Activated CD4-positive, alpha-beta T cell treated with anti-CD3 and anti-CD28 coated beads, Interleukin-2, amount 10 ng/mL, durations not matched to agents 7 days and 5 days (primary cell): ENCODE data around the gene ZNF226. TPM values are rescaled to one million over a fixed set of nuclear protein-coding genes. Genes with fewer than 3 reads are reported as not detected.
"Not testable (repeated sequence)": the region's sequence is repeated elsewhere in the genome, so short reads cannot be mapped to it uniquely, and the experiment has no call there.

ENCODE experiments used
- CTCF ChIA-PET: fragments of 350-600 bp; sonication (Branson Sonifier 250); formaldehyde crosslinking; loops from one replicate; lab custom pipeline; 2021; ENCODE audit warnings: antibody characterized with exemption; lab: Charles Lee
- POLR2A ChIA-PET: fragments of 350-600 bp; sonication (Branson Sonifier 250); formaldehyde crosslinking; loops from one replicate; lab custom pipeline; 2021; ENCODE audit warnings: antibody characterized with exemption; lab: Charles Lee
- DNase-seq: peaks from one replicate; pipeline ENCODE4 v3.0.0-alpha.2; 2020
- H3K27ac Mint-ChIP-seq: one replicate; pipeline ENCODE4 v1.8.0; 2021; ENCODE audit warnings: mild to moderate bottlenecking, moderate library complexity, mixed read lengths
- H3K27me3 Mint-ChIP-seq: one replicate; pipeline ENCODE4 v1.8.0; 2021; ENCODE audit warnings: mixed read lengths
- H3K36me3 Mint-ChIP-seq: one replicate; pipeline ENCODE4 v1.8.0; 2021; ENCODE audit warnings: low read depth, mixed read lengths
- H3K4me1 Mint-ChIP-seq: one replicate; pipeline ENCODE4 v1.8.0; 2021; ENCODE audit warnings: mixed read lengths
- H3K4me3 Mint-ChIP-seq: one replicate; pipeline ENCODE4 v1.8.0; 2021; ENCODE audit warnings: mild to moderate bottlenecking, moderate library complexity, mixed read lengths
- H3K9me3 Mint-ChIP-seq: one replicate; pipeline ENCODE4 v1.8.0; 2021; ENCODE audit warnings: mixed read lengths
- total RNA-seq, 2 experiments: library from RNA; stranded (reverse); gene quantifications; one replicate each; pipeline ENCODE4 v1.2.3, GENCODE V29; 2021

ZNF226 gene
- total RNA-seq, 2 experiments from 2014 or later = 18.4 to 20.4 TPM

DNA sequence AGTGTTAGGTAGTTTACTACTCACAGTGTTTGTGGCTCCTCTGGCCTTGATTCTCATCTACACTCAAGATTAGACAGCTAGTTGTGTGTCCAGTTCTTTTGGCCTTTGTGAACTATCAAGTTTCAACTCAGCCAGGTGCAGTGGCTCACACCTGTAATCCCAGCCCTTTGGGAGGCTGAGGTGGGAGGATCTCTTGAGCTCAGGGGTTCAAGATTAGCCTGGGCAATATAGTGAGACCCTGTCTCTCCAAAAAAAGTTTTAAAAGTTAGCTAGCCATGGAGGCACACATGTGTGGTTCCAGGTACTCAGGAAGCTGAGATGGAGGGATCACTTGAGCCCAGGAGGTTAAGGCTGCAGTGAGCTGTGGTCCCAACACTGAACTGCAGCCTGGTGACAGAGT lies 16.1 kb downstream of the ZNF226 start:
- Mint-ChIP-seq H3K9me3 (peaks cover 74% of the 10 kb centered on the region), H3K27me3 (no peaks in the 10 kb centered on the region), H3K4me1 (no peaks in the 10 kb centered on the region), H3K36me3 (peaks cover 26% of the 10 kb centered on the region), H3K4me3 (no peak overlapping the region), H3K27ac (no peak overlapping the region)
- DNase-seq = no peak
- ChIA-PET CTCF (interaction anchor here (0.5 to 1.3 kb wide), 2 partner anchors 15 to 1247 kb away, joined by 3 read pairs; no protein-coding TSS in a partner anchor), POLR2A (no interaction called here)

DNA sequence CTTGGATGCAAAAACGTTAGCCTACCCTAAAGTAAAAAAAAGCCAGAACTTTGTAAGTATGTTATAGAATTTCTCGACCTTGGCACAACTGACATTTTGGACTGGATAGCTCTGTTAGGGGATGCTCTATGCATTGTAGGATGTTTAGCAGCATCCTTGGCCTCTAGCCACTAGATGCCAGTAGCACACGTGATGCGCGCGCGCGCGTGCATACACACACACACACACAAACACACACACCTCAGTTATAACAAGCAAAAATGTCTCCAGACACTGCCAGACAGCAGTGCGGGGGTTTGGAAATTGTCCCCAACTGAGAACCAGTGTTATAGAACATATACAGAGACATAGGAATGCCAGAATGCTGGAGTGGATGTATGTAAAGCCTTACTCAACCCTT lies 17.2 kb downstream of the ZNF226 start:
- no peak for DNase-seq
- no peaks in the 10 kb centered on the region for H3K27me3 Mint-ChIP-seq
- ChIA-PET CTCF (no interaction called here), POLR2A (no interaction called here)
- no peaks in the 10 kb centered on the region for H3K4me1 Mint-ChIP-seq
- H3K4me3 Mint-ChIP-seq = no peak overlapping the region
- peaks cover 62% of the 10 kb centered on the region for H3K9me3 Mint-ChIP-seq
- H3K36me3 Mint-ChIP-seq = peaks cover 14% of the 10 kb centered on the region
- no peak overlapping the region for H3K27ac Mint-ChIP-seq

DNA sequence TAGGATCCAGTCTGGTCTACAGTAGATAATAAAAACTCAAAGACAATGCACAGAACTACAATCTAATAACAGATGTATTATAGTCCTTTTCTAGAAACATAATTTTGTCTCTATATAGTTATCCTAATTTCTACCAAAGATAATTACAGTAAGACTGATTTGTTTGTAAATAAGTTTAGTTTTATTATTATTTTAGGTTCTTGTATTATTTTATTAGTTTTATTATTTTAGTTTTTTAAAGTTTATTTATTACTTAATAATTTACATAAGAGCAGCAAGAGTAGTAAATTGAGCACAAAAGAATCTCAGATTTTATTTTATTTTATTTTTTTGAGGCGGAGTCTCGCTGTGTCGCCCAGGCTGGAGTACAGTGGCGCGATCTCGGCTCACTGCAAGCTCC lies 25.1 kb downstream of the ZNF226 start:
- H3K36me3 Mint-ChIP-seq = no peaks in the 10 kb centered on the region

DNA sequence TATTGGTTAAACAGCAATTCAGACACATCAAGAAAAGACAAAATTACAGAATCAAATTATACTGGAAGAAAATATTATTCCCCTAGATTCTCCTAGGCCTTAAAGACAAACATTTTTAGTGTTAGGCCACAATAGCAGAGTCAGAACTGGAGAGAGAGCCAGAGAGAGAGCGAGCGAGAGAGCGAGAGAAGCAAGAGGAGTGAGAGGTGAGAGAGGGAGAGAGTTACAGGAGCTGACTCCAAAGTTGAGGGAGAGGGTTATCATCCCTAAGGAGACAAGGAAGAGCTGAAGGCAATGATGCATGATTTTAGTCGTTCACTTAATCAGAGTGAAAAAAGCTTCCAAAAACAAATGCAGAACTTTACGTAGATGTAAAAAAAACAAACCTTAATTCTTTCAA lies 27.2 kb downstream of the ZNF226 start:
- H3K4me1 Mint-ChIP-seq = no peaks in the 10 kb centered on the region
- ChIA-PET POLR2A (no interaction called here), CTCF (no interaction called here)
- no peak overlapping the region for H3K4me3 Mint-ChIP-seq
- H3K27ac Mint-ChIP-seq = no peak overlapping the region
- no peak for DNase-seq
- H3K9me3 Mint-ChIP-seq = peaks cover 39% of the 10 kb centered on the region
- no peaks in the 10 kb centered on the region for H3K27me3 Mint-ChIP-seq
- no peaks in the 10 kb centered on the region for H3K36me3 Mint-ChIP-seq

More for the DNA sequence above, 25.1 kb downstream of the ZNF226 start:
- H3K4me1 Mint-ChIP-seq = no peaks in the 10 kb centered on the region
- no peak overlapping the region for H3K27ac Mint-ChIP-seq
- ChIA-PET CTCF (no interaction called here), POLR2A (no interaction called here)
- no peaks in the 10 kb centered on the region for H3K27me3 Mint-ChIP-seq
- H3K9me3 Mint-ChIP-seq = peaks cover 33% of the 10 kb centered on the region
- no peak for DNase-seq
- no peak overlapping the region for H3K4me3 Mint-ChIP-seq

DNA sequence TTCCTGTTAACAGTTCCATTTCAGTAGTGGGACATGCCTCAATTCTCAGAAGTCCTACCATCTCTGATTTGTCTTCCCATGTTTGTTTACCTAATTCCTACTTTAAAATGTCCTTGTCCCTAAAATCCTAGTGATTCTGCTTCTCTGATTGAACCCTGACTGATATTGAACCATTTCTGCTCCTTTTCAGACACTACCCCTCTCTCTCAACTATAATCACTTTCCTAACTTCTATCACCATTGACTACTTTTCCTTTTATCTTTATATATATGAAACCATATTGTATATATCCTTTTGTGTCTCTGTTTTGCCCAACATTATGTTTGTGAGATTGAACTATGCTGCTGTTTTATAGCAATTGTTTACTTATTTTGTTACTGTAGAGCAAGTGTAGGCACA lies 31.9 kb downstream of the ZNF226 start:
- no peak for DNase-seq
- Mint-ChIP-seq H3K27ac (no peak overlapping the region), H3K27me3 (no peaks in the 10 kb centered on the region), H3K4me1 (no peaks in the 10 kb centered on the region), H3K36me3 (no peaks in the 10 kb centered on the region), H3K4me3 (no peak overlapping the region), H3K9me3 (peaks cover 22% of the 10 kb centered on the region)
- POLR2A ChIA-PET = no interaction called here
- CTCF ChIA-PET = no interaction called here

DNA sequence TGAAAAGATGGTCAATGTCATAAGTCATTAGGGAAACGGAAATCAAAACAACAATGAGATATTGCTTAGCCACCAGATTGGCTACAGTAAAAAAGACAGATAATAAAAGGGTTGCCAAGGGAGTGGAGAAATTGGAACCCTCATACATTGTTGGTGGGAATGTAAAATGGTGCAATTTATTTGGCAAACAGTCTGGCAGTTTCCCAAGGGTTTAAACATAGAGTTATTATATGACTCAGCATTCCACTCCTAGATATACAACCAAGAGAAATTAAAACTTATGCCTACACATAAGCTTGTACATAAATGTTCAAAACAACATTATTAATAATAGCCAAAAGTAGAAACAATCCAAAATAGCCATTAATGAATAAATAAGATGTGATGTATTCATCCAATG lies 37.6 kb downstream of the ZNF226 start:
- ChIA-PET CTCF (no interaction called here), POLR2A (no interaction called here)
- no peak for DNase-seq
- Mint-ChIP-seq H3K9me3 (peaks cover 24% of the 10 kb centered on the region), H3K4me3 (no peak overlapping the region), H3K4me1 (peaks cover 6% of the 10 kb centered on the region), H3K27ac (no peak overlapping the region), H3K36me3 (peaks cover 9% of the 10 kb centered on the region), H3K27me3 (peaks cover 3% of the 10 kb centered on the region)

DNA sequence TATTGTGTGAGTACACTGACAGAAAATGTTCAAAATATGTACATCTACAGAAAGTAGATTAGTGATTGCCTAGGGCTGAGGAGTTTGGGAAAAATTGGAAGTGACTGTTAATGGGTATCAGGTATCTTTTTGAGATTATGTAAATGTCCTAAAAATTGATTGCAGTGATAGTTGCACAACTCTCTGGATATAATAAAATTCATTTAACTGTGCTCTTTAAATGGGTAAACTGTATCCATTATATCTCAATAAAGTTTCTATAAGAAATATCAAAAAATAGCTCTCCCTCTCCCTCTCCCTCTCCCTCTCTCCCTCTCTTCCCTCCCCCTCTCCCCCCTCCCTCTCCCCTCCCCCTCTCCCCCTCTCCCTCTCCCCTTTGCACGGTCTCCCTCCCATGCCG lies 38.1 kb downstream of the ZNF226 start:
- ChIA-PET POLR2A (no interaction called here), CTCF (no interaction called here)
- H3K27ac Mint-ChIP-seq = no peak overlapping the region
- H3K27me3 Mint-ChIP-seq = peaks cover 3% of the 10 kb centered on the region
- no peak overlapping the region for H3K4me3 Mint-ChIP-seq
- DNase-seq = no peak
- peaks cover 12% of the 10 kb centered on the region for H3K36me3 Mint-ChIP-seq
- H3K4me1 Mint-ChIP-seq = peaks cover 8% of the 10 kb centered on the region
- H3K9me3 Mint-ChIP-seq = peaks cover 22% of the 10 kb centered on the region

DNA sequence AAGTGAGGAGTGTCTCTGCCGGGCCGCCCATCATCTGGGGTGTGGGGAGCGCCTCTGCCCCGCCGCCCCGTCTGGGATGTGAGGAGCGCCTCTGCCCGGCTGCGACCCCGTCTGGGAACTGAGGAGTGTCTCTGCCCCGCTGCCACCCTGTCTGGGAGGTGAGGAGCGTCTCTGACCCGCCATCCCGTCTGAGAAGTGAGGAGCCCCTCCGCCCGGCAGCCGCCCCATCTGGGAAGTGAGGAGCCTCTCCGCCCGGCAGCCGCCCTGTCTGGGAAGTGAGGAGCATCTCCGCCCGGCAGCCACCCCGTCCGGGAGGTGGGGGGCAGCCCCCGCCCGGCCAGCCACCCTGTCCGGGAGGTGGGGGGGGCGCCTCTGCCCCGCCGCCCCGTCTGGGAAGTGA lies 39.0 kb downstream of the ZNF226 start:
- CTCF ChIA-PET = interaction anchor here (0.6 kb wide), 1 partner anchor 62 kb away, joined by 3 read pairs; no protein-coding TSS in a partner anchor

DNA sequence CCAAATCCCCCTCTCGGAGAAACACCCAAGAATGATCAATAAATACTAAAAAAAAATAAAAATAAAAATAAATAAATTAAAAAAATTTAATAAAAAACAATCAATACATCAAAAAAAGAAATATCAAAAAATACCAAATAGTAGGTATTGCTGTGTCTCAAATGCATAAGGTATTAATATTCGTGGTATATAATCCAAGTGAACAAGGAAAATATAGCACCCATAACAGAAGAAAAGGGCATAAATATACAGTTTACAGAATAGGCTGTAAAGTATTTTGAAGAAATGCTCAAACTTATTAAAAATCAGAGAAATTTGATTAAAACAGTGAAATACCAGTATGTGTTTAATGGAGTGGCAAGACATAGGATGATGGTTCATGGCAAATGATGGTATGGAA lies 39.9 kb downstream of the ZNF226 start:
- Mint-ChIP-seq H3K36me3 (peaks cover 12% of the 10 kb centered on the region), H3K9me3 (peaks cover 34% of the 10 kb centered on the region), H3K4me1 (peaks cover 10% of the 10 kb centered on the region), H3K27me3 (peaks cover 3% of the 10 kb centered on the region), H3K4me3 (no peak overlapping the region), H3K27ac (no peak overlapping the region)
- ChIA-PET POLR2A (no interaction called here), CTCF (no interaction called here)
- DNase-seq = no peak

More for the DNA sequence above, 39.0 kb downstream of the ZNF226 start:
- Mint-ChIP-seq H3K9me3 (peaks cover 28% of the 10 kb centered on the region), H3K36me3 (peaks cover 12% of the 10 kb centered on the region)
- H3K27ac Mint-ChIP-seq, DNase-seq, POLR2A ChIA-PET, H3K4me3 Mint-ChIP-seq, H3K4me1 Mint-ChIP-seq, H3K27me3 Mint-ChIP-seq: not testable (repeated sequence)

DNA sequence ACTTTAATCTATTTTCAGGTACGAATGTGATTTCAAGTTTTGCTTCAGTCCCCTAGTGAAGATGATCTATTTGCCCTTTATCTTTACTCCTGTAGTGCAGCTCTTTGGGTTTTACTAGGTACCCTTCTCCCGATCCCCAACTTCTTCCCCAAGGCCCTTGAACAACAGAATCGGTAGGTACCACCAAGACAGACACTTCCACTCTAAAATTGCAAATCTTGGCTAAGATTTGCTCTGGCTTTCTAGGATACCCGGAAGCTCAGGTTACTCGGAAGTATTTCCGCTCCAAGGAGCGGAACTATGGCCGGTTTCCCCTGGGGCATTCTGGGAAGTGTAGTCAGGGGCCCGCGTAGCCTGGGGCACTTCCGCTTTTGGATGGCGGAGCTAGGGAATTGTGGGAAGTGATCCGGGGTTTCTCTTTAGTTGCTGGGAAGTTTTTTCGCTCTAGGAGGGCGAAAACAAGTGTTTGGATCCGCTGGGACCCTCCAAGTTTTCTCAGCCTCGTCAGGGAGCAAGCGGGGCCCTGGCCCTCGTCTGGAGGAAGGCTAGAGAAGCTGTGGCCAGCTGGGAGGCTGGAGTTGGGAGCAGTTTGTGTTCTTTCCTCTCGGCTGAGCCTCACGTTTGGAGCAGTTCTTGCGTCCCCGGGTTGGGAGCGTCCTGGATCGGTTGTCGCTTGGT lies 42.4 kb downstream of the ZNF226 start:
- Mint-ChIP-seq H3K27me3 (peaks cover 3% of the 10 kb centered on the region), H3K36me3 (peaks cover 12% of the 10 kb centered on the region), H3K9me3 (peaks cover 37% of the 10 kb centered on the region), H3K4me3 (peak overlapping the region; percentile 83), H3K27ac (peak overlapping the region; percentile 86), H3K4me1 (peaks cover 10% of the 10 kb centered on the region)
- DNase-seq = peak; percentile 84
- CTCF ChIA-PET = interaction anchor here (0.6 to 1.0 kb wide), 3 partner anchors 9 to 173 kb away, joined by 3 to 4 read pairs (median 3); partner anchors contain the start of gene ZNF235
- POLR2A ChIA-PET = no interaction called here

DNA sequence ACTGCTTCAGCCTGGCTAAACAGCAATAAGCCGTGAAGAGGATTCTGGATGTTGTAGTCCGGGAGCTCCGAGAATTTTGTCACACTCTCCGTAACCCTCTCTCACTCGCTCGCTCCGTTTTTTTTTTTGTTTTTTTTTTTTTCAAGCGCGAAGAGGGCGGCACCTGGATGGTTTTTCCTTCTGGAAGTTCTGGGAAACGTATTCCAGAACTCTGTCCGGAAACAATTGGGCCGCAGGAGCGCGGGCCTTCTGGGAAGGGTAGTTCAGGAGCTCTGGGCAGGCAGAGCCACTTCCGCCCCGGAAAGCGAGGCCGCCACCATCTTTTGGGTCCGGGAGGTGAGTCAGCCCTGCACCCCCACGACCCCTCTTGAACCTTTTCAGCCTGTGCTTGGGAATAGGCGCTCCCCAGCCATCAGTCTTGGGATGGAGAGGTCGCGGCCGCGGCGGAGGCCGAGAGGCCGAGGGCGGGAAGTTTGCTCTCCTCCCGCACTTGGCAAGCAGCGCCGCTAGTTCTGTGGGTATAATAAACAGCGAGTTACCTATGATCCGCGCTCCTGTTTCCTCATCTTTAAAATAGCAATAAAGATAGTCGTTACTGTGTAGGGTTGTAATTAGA lies 47.5 kb downstream of the ZNF226 start, which contains the start of gene ZNF227:
ZNF227 (plus strand) TSS at position 283 of the 616 bp plus-strand sequence. CDS start 5,261 bp downstream, outside the sequence.
- peak within 1 kb of the TSS; percentile 92 for H3K4me3 Mint-ChIP-seq
- peaks cover 39% of the 10 kb centered on the region for H3K36me3 Mint-ChIP-seq
- DNase-seq = peak; percentile 83
- peaks cover 29% of the 10 kb centered on the region for H3K4me1 Mint-ChIP-seq
- H3K27ac Mint-ChIP-seq = peak within 1 kb of the TSS; percentile 92
- peaks cover 24% of the 10 kb centered on the region for H3K9me3 Mint-ChIP-seq
- POLR2A ChIA-PET = no interaction called here
- H3K27me3 Mint-ChIP-seq = no peaks in the 10 kb centered on the region
- CTCF ChIA-PET = interaction anchor here (0.6 to 1.5 kb wide), 10 partner anchors 31 to 516 kb away, joined by 3 to 4 read pairs (median 3); no protein-coding TSS in a partner anchor

DNA sequence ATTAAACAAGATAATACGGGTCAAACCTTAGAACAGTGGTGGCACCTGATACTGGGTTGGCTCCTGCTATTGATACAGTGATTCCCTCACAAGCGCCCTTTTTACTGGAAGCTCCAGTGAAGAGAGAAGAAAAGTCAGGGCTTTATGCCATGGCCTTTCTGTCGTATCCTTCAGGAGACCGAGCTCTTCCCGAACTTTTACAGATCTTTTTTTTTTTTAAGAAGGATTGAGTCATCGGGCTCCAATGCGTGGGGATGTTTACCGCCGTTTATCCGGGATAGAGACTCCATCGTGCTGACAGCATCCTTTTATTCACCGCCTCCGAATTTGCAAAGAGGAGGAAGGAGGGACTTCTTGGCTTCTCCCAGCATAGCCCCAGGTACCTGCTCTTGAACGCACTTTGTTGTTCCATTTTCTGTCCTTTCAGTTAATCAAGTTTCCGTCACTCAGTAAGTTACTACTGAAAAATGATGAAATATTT lies 48.0 kb downstream of the ZNF226 start:
- Mint-ChIP-seq H3K36me3 (peaks cover 41% of the 10 kb centered on the region), H3K4me1 (peaks cover 25% of the 10 kb centered on the region), H3K27me3 (no peaks in the 10 kb centered on the region), H3K9me3 (peaks cover 24% of the 10 kb centered on the region), H3K4me3 (peak overlapping the region; percentile 92), H3K27ac (peak overlapping the region; percentile 92)
- DNase-seq = no peak
- POLR2A ChIA-PET = no interaction called here
- CTCF ChIA-PET = interaction anchor here (0.6 to 1.4 kb wide), 4 partner anchors 30 to 304 kb away, joined by 3 read pairs; no protein-coding TSS in a partner anchor

DNA sequence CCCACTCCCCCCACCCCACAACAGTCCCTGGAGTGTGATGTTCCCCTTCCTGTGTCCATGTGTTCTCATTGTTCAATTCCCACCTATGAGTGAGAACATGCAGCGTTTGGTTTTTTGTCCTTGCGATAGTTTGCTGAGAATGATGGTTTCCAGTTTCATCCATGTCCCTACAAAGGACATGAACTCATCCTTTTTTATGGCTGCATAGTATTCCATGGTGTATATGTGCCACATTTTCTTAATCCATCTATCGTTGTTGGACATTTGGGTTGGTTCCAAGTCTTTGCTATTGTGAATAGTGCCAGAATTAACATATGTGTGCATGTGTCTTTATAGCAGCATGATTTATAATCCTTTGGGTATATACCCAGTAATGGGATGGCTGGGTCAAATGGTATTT lies 55.0 kb downstream of the ZNF226 start:
- CTCF ChIA-PET, POLR2A ChIA-PET, H3K27ac Mint-ChIP-seq, H3K27me3 Mint-ChIP-seq, DNase-seq, H3K4me3 Mint-ChIP-seq: not testable (repeated sequence)
- H3K4me1 Mint-ChIP-seq = peaks cover 12% of the 10 kb centered on the region
- peaks cover 23% of the 10 kb centered on the region for H3K9me3 Mint-ChIP-seq
- peaks cover 69% of the 10 kb centered on the region for H3K36me3 Mint-ChIP-seq
